Astrocyte (in vitro differentiated cells and primary cell): ENCODE measurements around the gene CDH24. TPM values are rescaled to one million over a fixed set of nuclear protein-coding genes. Genes with fewer than 3 reads are reported as not detected.
A peak's percentile ranks its signal among the peaks of the same experiment; 100 is the strongest.

Experiments
- DNase-seq: peaks from one replicate; pipeline ENCODE4 v3.0.0-alpha.2; 2010; ENCODE audit warnings: low read depth
- FAIRE-seq: peaks from 2 replicates; lab custom pipeline; 2011; peaks lifted over from hg19 to GRCh38; lab: Jason Lieb, UNC
- H2AFZ ChIP-seq: 2 replicates; pipeline ENCODE4 v1.6.0; 2012; ENCODE audit warnings: low read depth, low read length, inconsistent platforms
- H3K27ac ChIP-seq: 2 replicates; pipeline ENCODE4 v1.5.1; 2011; ENCODE audit warnings: low read depth, low read length, inconsistent platforms
- H3K27me3 ChIP-seq: 2 replicates; pipeline ENCODE4 v1.6.0; 2011; ENCODE audit warnings: low read length, inconsistent platforms; ENCODE audit not compliant: insufficient read depth
- H3K36me3 ChIP-seq: 2 replicates; pipeline ENCODE4 v1.5.1; 2011; ENCODE audit warnings: low read length, inconsistent platforms; ENCODE audit not compliant: insufficient read depth
- H3K4me1 ChIP-seq: 2 replicates; pipeline ENCODE4 v1.5.1; 2011; ENCODE audit warnings: low read length, inconsistent platforms; ENCODE audit not compliant: insufficient read depth
- H3K4me2 ChIP-seq: 2 replicates; pipeline ENCODE4 v1.6.0; 2012; ENCODE audit warnings: low read length, inconsistent platforms
- H3K4me3 ChIP-seq: 2 replicates; pipeline ENCODE4 v1.5.1; 2011; ENCODE audit warnings: low read depth, mild to moderate bottlenecking, low read length, inconsistent platforms; ENCODE audit not compliant: insufficient read depth
- H3K79me2 ChIP-seq: 2 replicates; pipeline ENCODE4 v1.6.0; 2012; ENCODE audit warnings: mild to moderate bottlenecking, low read length, inconsistent platforms; ENCODE audit not compliant: insufficient read depth
- H3K9ac ChIP-seq: 2 replicates; pipeline ENCODE4 v1.6.0; 2012; ENCODE audit warnings: mild to moderate bottlenecking, low read length, inconsistent platforms
- H3K9me3 ChIP-seq: 2 replicates; pipeline ENCODE4 v1.5.1; 2012; ENCODE audit warnings: low read depth, mild to moderate bottlenecking, low read length, inconsistent platforms; ENCODE audit not compliant: insufficient read depth
- H4K20me1 ChIP-seq: 2 replicates; pipeline ENCODE4 v1.6.0; 2012; ENCODE audit warnings: low read length, inconsistent platforms; ENCODE audit not compliant: insufficient read depth
- H3K27ac Mint-ChIP-seq: one replicate; pipeline ENCODE4 v1.8.0; 2021; ENCODE audit warnings: mild to moderate bottlenecking, mixed read lengths; ENCODE audit not compliant: unreplicated experiment
- H3K27me3 Mint-ChIP-seq: one replicate; pipeline ENCODE4 v1.8.0; 2021; ENCODE audit warnings: low read depth, mixed read lengths; ENCODE audit not compliant: unreplicated experiment
- H3K36me3 Mint-ChIP-seq: one replicate; pipeline ENCODE4 v1.8.0; 2021; ENCODE audit warnings: low read depth, mixed read lengths; ENCODE audit not compliant: unreplicated experiment
- H3K4me1 Mint-ChIP-seq: one replicate; pipeline ENCODE4 v1.8.0; 2021; ENCODE audit warnings: low read depth, mixed read lengths; ENCODE audit not compliant: unreplicated experiment
- H3K4me3 Mint-ChIP-seq: one replicate; pipeline ENCODE4 v1.8.0; 2021; ENCODE audit warnings: mild to moderate bottlenecking, moderate library complexity, mixed read lengths; ENCODE audit not compliant: unreplicated experiment
- H3K9me3 Mint-ChIP-seq: one replicate; pipeline ENCODE4 v1.8.0; 2021; ENCODE audit warnings: mild to moderate bottlenecking, mixed read lengths; ENCODE audit not compliant: unreplicated experiment
- CTCF ChIP-seq: IDR thresholded peaks from 2 replicates; pipeline ENCODE4 v1.5.1; 2011; ENCODE audit warnings: low read depth, mild to moderate bottlenecking, inconsistent platforms, low read length, moderate library complexity; ENCODE audit not compliant: insufficient read depth
- EZH2 ChIP-seq: IDR thresholded peaks from 2 replicates; pipeline ENCODE4 v1.6.1; 2012; ENCODE audit warnings: mild to moderate bottlenecking, low read length, inconsistent platforms; ENCODE audit not compliant: insufficient read depth
- total RNA-seq: library from RNA; stranded (reverse); gene quantifications from 2 replicates; pipeline ENCODE4 v1.2.1, GENCODE V29; 2021

CDH24 gene
- total RNA-seq, 1 donor from 2014 or later = 22.2 TPM

- DNase-seq = peak; percentile 78
- Histone ChIP-seq H3K36me3 (peaks cover 50% of the 10 kb centered on the region), H3K4me3 (peak overlapping the region; percentile 14), H3K4me1 (peaks cover 43% of the 10 kb centered on the region), H3K79me2 (peaks cover 87% of the 10 kb centered on the region), H3K27me3 (no peaks in the 10 kb centered on the region), H3K9me3 (no peaks in the 10 kb centered on the region), H3K27ac (no peak overlapping the region), H2AFZ (no peak overlapping the region), H3K4me2 (peak overlapping the region; percentile 97), H3K9ac (peak overlapping the region; percentile 99), H4K20me1 (peaks cover 71% of the 10 kb centered on the region)
- TF ChIP-seq EZH2 (no peak), CTCF (peak; percentile 100)
- peak overlapping the region; percentile 78 for H3K4me3 Mint-ChIP-seq
- peaks cover 37% of the 10 kb centered on the region for H3K4me1 Mint-ChIP-seq
- FAIRE-seq = peak; percentile 13
- H3K9me3 Mint-ChIP-seq = no peaks in the 10 kb centered on the region
- no peaks in the 10 kb centered on the region for H3K27me3 Mint-ChIP-seq
- peak overlapping the region; percentile 58 for H3K27ac Mint-ChIP-seq
- peaks cover 11% of the 10 kb centered on the region for H3K36me3 Mint-ChIP-seq
Observed at GRCh38 chr14:23068789-23069412, 11.6 kb upstream of the CDH24 start.

GRCh38 chr14:23067847-23068788, 10.8 kb upstream of the CDH24 start:
- DNase-seq = no peak
- no peaks in the 10 kb centered on the region for H3K27me3 ChIP-seq
- H3K79me2 ChIP-seq = peaks cover 88% of the 10 kb centered on the region
- Mint-ChIP-seq H3K27ac (peak overlapping the region; percentile 44), H3K36me3 (peaks cover 14% of the 10 kb centered on the region), H3K9me3 (no peaks in the 10 kb centered on the region), H3K27me3 (no peaks in the 10 kb centered on the region), H3K4me3 (peak overlapping the region; percentile 78), H3K4me1 (peaks cover 42% of the 10 kb centered on the region)
- H3K9me3 ChIP-seq = no peaks in the 10 kb centered on the region
- H3K4me3 ChIP-seq = peak overlapping the region; percentile 14
- H3K9ac ChIP-seq = peak overlapping the region; percentile 61
- FAIRE-seq = no peak
- H4K20me1 ChIP-seq = peaks cover 78% of the 10 kb centered on the region
- H2AFZ ChIP-seq = no peak overlapping the region
- H3K36me3 ChIP-seq = peaks cover 57% of the 10 kb centered on the region
- no peak for TF ChIP-seq CTCF
- TF ChIP-seq EZH2 = no peak
- H3K4me1 ChIP-seq = peaks cover 43% of the 10 kb centered on the region
- no peak overlapping the region for H3K27ac ChIP-seq
- peak overlapping the region; percentile 97 for H3K4me2 ChIP-seq
